NCI-H69 (cell line): ENCODE measurements around the gene MRFAP1L1.
"Not testable (repeated sequence)": the region's sequence is repeated elsewhere in the genome, so short reads cannot be mapped to it uniquely, and the experiment has no call there.

Source experiments
- DNase-seq: peaks from one replicate; lab custom pipeline; 2025; lab: John Stamatoyannopoulos, UW

The MRFAP1L1 gene

DNA sequence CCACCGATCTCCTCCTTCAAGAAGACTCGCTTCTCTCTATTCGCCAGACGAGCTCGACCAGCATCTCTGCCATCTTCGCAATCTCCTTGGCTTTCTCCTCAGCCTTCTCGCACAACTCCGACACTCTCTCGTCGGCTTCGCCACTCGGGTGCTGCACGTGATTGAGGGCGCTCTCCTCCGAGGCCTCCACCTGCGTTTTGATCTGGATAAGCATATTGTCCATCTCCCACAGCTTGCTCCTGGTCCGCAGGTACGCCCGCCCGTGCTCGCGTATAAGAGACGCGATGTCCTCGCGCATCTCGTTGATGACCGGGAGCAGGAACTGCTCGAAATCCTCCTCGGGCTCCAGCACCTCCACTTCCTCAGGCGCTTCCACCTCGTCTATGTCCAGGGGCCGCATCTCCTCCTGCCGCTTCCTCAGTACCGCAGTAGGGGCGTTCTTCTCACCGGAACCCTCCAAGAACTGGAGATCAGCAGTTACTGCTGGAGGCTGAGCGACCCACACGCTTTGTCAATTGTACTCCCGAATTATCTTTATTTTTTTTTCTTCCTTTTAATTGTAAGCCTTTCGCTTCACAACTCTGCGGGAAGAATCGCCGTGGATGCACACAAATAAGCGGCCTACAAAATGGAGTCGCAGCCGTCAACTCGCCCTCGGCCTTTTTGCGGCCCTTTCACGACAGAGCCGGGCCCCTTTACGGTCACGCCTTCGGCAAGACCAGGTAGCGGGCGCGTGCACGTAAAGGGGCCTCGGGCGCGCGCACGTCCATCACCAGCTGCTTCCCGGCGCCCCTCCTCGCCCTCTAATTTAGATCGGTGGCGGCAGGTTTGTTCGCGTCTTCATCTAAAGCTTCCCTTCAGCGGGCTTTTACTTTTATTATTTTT, at the start of gene MRFAP1L1:
Gene MRFAP1L1 (minus strand): TSS at position 636 of the 885 bp plus-strand sequence. CDS start 236 bp downstream, at position 400.
- peak; percentile 97 for DNase-seq

DNA sequence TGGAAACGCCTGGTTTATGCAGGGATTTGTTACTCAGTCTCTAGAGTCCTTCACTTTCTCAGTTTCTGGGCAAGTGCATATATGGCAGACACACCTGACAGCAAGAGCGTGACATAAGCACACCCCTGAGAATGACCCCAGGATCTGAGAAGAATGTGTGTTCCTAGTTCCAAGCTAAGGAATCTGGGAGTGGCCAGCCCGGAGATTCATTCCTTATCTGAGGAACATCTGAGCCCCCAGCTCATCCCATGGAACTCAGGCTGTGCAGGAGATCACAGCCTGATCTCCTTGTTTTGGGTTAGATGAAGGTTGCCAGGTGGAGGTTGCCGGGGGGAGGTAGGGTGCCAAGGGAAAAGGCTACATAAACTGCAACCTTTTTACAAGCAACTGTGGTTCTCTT, 49.1 kb upstream of the MRFAP1L1 start:
- DNase-seq = no peak

DNA sequence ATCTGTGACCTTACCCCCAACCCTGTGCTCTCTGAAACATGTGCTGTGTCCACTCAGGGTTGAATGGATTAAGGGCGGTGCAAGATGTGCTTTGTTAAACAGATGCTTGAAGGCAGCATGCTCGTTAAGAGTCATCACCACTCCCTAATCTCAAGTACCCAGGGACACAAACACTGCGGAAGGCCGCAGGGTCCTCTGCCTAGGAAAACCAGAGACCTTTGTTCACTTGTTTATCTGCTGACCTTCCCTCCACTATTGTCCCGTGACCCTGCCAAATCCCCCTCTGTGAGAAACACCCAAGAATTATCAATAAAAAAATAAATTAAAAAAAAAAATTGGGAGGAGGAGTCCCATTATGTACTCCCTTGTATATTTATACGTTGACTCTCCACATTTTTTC, 46.7 kb upstream of the MRFAP1L1 start:
- DNase-seq = not testable (repeated sequence)

DNA sequence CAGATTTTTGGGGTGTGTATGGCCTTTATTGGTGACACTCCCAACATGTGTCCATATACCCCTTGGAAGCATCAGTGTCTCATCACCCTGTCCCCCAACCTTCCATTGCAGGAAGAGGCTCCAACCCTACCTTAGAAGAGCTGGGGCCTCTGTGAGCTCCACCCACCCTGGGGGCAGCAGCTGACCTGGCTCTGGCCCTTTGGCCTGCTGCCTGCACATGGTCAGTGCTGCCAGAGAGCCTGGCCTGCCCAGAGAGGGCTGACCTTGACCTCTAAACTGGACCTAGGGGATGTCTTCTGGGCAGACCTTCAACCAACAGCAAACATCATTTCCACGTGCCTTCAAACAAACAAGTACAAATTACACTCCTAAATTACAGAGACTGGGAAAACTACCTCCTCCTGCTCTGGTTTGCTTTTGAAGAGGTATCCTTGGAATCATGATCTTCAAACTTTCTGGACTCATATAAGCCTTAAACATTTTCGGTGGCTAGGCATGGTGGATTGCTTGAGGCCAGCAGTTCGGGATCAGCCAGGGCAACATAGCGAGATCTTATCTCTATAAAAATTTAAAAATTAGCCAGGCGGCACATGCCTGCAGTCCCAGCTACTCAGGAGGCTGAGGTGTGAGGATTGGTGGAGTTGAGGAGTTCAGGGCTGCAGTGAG, 45.6 kb upstream of the MRFAP1L1 start:
- no peak for DNase-seq

DNA sequence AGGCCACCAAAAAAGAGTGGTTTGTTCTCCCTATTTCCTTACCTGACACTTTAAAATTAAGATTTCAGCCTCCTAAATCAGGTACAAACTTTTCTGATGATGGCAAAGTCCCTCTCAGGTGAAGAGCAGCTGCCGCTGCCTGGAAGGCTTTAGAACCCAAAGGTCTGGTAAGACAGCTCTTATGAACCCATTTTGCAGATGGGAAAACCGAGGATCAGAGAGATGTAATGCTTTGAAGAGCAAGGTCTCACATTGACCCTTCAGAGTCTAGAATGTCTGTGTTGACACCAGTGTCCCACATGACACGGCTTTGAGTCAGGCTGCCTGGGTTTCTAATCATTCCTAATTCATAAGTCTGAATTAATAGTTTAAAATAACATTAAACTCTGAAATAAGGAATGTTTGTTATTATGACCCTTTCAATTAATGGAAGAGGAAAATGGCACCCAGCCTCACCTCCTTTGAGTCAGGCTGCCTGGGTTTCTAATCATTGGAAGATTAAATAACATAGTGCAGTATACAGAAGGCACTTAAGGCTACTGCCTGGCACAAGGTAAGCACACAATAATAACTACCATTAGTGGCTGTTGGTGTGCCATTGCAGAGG, 44.9 kb upstream of the MRFAP1L1 start:
- no peak for DNase-seq

DNA sequence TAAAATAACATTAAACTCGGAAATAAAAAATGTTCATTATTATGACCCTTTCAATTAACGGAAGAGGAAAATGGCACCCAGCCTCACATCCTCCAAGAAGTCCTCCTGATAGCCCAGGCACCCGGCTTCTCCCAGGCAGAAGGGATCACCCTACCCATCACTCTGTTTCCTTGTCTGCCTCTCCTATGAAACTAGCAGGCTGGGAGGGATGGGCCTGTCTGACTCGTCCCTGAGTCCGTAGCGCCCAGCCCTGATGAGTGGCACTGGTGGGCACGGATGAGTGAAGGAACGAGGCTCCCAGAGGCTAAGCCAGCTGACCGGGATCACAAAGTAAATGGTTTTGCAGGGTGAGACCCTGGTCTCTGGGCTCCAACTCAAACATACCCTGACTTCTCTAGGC, 44.2 kb upstream of the MRFAP1L1 start:
- DNase-seq = no peak

DNA sequence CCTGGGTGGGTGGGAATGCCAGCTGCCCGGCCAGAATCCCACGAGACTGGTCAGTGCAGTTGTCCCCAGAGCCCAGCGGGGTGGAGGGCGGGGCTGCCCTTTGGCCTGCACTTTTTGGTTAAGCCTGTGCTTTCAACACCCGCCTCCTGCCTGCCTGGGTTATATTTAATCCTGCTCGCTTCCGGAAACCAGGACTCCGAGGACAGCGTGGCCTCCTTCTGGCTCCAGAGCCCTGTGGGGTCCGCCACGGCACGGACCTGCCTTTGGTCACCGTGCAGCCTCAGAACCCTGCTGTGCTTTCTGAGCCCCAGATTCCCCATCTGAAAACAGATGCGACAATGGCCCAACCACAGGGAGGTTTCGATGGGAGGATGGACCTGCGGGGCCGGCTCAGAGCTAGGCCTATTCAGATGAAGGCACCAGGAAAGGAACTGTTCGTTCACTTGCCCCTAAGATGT, 43.5 kb upstream of the MRFAP1L1 start:
- no peak for DNase-seq

DNA sequence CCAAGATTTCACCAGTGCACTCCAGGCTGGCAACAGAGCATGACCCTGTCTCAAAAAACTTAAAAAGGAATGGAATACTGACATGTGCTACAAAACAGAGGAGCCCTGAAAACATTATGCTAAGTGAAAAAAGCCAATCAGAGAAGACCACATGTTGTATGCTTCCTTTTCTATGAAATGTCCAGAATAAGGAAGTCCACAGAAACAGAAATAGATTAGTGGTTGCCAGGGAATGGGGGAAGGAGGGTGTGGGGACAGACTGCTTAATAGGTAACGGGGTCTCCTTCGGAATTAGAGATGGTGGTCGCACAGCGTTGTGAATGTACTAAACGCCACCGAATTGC, 42.8 kb upstream of the MRFAP1L1 start:
- no peak for DNase-seq

DNA sequence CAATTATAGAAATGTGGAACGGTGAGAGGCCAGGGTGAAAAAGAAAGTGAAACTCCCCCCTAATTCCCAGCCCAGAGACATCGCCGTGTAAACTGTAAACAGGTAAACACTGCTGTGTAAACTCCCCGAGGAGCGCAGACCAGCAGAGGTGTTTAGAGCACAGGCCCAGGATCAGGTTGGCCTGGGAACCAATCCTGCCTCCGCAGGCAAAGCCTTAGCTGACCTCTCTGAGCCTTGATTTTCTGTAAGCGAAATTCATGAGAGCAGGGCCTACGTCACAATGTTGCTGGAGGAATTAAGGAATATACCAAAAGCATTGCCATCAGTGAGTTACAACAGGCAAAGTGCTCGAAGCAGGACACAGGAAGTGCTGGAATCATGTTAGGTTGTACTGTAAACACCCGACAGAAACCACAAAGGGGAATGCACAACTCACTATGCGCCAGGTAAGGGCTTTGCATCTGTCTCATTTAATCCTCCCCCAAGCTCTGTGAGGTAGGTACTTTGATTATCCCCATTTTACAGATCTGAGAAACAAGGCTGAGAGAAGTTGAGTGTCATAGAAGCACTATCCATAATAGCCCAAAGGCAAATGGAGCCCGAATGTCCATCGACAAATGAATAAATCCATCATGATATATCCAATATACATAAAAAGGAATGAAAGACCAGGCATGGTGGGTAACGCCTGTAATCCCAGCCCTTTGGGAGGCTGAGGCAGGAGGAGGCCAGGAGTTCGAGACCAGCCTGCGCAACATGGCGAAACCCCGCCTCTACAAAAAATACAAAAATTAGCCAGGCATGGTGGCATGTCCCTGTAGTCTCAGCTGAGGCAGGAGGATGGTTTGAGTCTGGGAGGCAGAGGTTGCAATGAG, 42.2 kb upstream of the MRFAP1L1 start:
- no peak for DNase-seq

DNA sequence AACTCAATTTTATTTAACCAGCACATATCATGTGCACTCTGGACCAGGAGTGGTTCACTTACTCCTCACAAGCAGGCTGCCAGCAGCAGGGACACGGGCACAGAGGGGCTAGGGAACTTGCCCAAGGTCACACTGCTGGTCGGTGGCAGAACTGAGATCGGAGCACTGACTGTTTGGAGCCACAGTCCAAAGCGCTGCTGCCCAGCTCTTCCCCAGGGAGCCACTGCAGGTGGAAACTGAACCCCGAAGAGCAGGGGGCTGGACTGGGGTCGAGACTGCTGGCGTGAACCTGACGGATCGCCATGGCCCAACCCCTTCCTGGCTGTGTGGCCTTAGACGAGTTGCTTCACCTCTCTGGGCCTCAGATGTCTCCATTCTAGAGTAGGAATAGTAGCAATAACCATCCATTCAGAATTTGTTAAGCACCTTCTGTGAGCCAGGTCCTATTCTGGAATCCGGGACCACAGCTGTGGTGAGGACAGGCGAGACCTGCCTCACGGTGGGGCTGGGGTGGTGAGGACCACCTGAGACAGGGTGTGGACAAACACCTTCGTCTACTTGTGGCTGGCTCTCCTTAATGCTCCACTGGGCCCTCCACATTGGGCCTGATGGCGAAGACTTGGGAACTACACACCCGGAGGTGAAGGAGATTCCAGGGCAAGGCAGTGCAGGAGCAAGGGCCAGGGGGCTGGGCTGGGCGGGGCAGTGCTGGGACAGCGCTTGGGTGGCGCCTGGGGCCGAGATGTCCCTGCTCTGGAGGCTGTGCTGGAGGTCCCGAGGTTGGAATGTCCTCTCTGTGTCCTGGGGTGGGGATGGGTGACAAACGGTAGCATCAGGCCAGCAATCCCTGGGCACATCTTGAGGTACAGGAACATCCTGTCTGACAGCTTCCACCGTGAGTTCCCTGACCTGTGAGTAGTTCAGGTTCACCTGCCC, 40.9 kb upstream of the MRFAP1L1 start:
- DNase-seq = no peak

DNA sequence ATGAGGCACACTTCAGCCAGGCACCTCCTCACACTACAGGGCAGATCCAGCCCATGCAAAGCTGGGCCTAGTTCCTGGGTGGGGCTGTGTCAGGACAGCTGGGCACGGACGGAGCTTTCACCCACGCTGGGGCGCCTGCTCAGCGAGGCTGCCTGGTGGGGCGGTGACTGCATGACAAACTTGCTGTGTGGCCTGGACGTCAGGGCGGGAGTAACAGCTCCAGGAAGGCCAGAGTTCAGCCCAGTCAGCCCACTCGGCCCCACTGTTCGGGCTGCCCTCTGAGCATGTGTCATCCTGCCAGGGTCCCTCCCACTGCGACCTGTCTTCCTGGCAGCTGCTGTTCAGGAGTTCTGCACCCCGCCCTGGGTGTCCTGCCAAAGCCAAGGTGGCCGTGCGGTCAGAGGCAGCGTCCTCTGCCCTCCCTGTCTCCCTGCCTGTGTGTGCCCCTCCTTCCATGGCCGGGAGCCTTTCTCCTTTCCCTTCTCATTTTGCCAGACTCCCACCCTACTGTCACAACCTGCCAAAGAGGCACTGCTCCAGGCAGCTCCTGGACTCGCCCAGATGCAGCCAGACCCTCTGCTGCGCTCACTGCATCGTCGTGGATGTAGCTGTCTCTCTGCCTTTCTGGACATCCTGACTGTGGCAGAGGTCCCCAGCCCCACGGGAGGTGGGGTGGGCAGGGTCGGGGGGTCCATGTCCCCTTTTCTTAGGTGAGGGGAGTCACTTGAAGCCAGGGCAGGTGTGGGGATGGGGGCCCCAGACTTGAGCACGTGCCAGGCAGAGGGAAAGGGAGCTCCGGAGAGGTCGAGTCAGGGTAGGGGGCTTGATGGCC, 39.9 kb upstream of the MRFAP1L1 start:
- DNase-seq = no peak

DNA sequence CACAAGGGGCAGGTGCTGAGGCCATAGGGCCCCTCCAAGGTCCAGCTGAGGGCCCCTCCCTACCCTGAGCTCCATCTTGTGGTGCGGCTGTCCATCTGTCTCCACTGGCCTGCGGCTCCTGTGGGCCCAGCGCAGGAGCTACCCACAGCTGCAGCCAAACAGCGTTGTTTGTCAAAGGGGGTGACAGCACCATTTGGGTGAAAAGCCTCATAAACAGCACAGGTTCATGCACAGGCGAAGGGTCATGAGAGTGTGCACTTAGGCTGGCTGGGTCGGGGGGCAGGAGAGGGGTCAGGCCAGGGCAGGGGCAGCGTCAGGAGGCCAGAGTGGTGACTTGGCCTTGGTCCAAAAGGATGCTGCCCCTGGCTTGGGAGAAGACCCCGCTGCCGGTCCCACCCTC, 38.6 kb upstream of the MRFAP1L1 start:
- no peak for DNase-seq

DNA sequence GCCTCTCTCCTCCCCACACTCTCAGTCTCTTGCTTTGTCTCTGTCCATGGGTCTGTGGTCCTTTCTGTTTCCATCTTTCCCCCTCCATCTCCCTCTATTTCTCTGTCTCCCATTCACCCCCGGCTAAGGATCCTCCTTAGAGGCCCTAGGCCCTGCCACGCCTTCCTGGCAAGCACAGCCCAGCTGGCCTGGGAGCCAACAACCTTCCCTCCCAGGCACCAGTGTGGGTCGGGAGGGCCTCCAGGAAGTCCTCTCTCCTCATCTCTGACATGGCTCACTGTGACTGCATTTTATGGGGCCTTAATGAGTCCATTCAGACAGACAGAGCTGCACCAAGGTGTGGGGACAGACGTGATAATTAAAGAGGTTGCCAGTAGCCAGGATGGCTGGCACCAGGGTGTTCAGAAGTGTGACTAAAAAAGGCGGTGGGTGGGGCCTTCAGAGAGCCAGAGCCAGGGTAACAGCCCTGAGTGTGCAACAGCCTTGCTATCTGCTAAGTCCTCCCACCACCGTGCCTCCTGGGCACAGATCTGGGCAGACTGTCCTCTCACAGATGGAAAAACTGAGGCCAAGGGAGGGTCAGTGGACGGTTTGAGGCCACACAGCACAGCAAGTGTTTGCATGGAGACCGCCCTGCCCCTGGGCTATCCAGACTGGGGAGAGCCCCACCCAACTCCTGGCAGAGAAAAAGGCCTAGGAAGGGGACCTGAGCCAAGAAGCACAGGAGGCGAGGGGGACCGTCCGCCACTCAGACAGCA, 37.8 kb upstream of the MRFAP1L1 start:
- peak; percentile 82 for DNase-seq

DNA sequence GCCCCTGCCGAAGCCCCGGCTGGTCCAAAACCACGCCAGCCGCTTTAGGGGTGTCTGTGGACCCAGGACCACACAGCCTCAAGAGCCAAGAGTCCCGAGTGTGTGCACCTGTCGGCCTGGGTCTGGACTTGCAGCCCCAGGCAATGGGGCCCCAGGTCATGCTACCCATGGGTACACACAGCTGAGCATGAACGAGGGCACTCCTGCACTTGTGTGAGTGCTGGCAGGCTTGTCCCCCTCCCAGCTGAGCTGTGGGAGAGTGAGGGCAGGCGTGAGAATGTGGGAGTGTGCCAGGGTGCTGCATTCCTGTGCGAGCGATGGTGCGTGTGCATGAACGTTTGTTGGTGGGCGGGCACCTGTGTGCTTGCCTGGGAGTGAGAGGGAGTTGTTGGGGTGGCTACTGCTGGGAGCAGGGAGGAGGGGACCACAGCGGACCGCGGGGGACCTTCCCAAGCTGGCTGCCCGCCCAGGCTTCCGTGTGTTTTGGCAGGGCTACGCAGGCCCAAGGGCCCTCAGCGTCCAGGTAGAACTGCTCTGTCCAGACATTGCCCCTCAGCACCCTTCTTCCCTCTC, 37.1 kb upstream of the MRFAP1L1 start:
- peak; percentile 79 for DNase-seq

DNA sequence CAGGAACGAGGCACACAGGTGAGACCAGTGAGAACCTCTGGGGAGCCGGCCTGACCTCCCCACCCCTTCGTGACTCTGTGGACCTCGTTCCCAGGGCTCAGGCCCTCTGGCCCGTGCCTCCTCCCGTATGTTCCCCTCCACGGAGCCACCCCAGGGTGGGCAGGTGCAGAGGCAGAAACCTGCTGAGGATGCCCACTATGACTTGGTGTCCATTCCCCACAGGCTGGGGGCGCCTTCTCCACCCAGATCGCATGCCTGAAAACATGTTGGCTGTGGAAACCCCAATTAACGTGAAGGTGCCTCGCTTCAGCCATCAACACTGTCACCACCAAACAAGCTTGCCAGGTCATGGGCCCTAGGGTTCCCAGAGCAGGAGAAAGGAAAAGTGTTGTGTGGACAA, 33.3 kb upstream of the MRFAP1L1 start:
- no peak for DNase-seq

DNA sequence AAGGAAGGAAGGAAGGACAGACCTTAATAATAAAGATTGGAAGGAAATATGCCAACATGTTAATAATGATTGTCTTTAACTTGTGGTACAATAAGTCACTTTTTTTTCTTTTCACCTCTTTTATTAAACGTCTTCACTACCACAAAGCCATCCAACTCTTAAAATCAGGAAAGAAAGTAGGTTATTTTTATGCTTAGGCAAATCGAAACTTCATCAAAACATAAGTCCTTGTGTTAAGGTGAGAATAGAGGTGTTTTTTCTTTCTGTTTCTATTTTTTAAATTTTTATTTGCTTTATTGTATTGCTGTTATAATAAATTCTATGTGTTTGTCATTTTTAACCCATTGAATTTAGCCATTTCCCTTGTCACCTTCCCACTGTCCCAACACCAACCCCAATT, 32.8 kb upstream of the MRFAP1L1 start:
- DNase-seq = no peak

DNA sequence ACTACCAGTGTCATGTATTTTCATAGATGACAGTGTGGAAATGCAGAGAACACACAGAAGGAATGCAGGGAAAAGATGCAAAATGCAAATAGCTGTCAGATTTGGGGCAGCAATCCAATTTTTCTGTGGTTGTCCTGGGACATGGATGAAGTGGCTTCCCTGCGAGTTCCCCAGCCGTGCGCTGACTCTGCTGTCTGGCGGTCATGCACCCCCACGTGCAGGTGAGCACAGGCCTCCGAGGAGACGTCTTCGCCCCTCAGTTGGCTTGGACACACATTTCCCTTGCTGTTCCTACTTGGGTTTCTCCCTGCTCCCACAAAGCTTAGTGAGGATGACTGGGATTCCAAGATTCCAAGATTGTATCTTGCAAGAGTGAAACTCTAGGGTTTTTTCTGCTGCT, 30.7 kb upstream of the MRFAP1L1 start:
- no peak for DNase-seq

DNA sequence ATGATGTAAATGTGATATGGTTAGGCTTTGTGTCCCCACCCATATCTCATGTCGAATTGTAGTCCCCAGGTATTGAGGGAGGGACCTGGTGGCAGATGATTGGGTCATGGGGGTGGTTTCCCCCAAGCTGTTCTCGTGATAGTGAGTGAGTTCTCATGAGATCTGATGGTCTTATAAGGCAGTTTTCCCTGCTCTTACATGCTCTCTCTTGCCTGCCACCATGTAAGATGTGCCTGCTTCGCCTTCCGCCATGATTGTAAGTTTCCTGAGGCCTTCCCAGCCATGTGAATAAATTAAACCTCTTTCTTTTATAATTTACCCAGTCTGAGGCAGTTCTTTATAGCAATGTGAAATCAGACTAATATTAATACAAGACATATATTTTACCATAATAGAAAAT, 30.3 kb upstream of the MRFAP1L1 start:
- no peak for DNase-seq
